Neural progenitor cell (in vitro differentiated cells): ENCODE measurements around the gene CFAP45. TPM values are rescaled to one million over a fixed set of nuclear protein-coding genes. Genes with fewer than 3 reads are reported as not detected.

Experiments used
- DNase-seq: peaks from one replicate; pipeline ENCODE4 v3.0.0-alpha.2; 2016; ENCODE audit warnings: low spot score
- H2AFZ ChIP-seq: fragments of 200-600 bp; sonication (generic); replicated peaks from 2 replicates; pipeline ENCODE4 v1.6.1; 2016; ENCODE audit warnings: antibody characterized with exemption
- H3F3A ChIP-seq: fragments of 200-600 bp; sonication (generic); 2 replicates; pipeline ENCODE4 v1.6.1; 2016; ENCODE audit warnings: antibody characterized with exemption, low read depth
- H3K27ac ChIP-seq: fragments of 200-600 bp; sonication (generic); 2 replicates; pipeline ENCODE4 v1.5.1; 2016; ENCODE audit warnings: mild to moderate bottlenecking
- H3K27me3 ChIP-seq: fragments of 200-600 bp; sonication (generic); 2 replicates; pipeline ENCODE4 v1.6.1; 2016; ENCODE audit warnings: mild to moderate bottlenecking, moderate library complexity
- H3K36me3 ChIP-seq: fragments of 200-600 bp; sonication (generic); 2 replicates; pipeline ENCODE4 v1.5.1; 2016
- H3K4me1 ChIP-seq: fragments of 200-600 bp; sonication (generic); 2 replicates; pipeline ENCODE4 v1.6.1; 2016; ENCODE audit warnings: mixed run types
- H3K4me2 ChIP-seq: fragments of 200-600 bp; sonication (generic); 2 replicates; pipeline ENCODE4 v1.6.1; 2016
- H3K4me3 ChIP-seq: fragments of 200-600 bp; sonication (generic); 2 replicates; pipeline ENCODE4 v1.5.1; 2016
- H3K79me2 ChIP-seq: fragments of 200-600 bp; sonication (generic); 2 replicates; pipeline ENCODE4 v1.6.1; 2016; ENCODE audit warnings: low read depth
- H3K9ac ChIP-seq: fragments of 200-600 bp; sonication (generic); 2 replicates; pipeline ENCODE4 v1.6.1; 2016
- H3K9me3 ChIP-seq: fragments of 200-600 bp; sonication (generic); 2 replicates; pipeline ENCODE4 v1.5.1; 2016; ENCODE audit warnings: low read depth
- H4K20me1 ChIP-seq: fragments of 200-600 bp; sonication (generic); 2 replicates; pipeline ENCODE4 v1.6.1; 2016; ENCODE audit warnings: low read depth
- H3K27ac Mint-ChIP-seq: 3 replicates; pipeline ENCODE4 v1.8.0; 2021; ENCODE audit warnings: mixed read lengths
- H3K27me3 Mint-ChIP-seq: 2 replicates; pipeline ENCODE4 v1.8.0; 2022; ENCODE audit warnings: low read depth, mild to moderate bottlenecking, inconsistent platforms, moderate library complexity, mixed read lengths; ENCODE audit not compliant: insufficient read depth
- H3K36me3 Mint-ChIP-seq: 3 replicates; pipeline ENCODE4 v1.8.0; 2021; ENCODE audit warnings: mixed read lengths
- H3K4me1 Mint-ChIP-seq: 3 replicates; pipeline ENCODE4 v1.8.0; 2021; ENCODE audit warnings: mixed read lengths
- H3K4me3 Mint-ChIP-seq: 3 replicates; pipeline ENCODE4 v1.8.0; 2021; ENCODE audit warnings: mild to moderate bottlenecking, moderate library complexity, mixed read lengths
- H3K9me3 Mint-ChIP-seq: 3 replicates; pipeline ENCODE4 v1.8.0; 2020; ENCODE audit warnings: mixed read lengths
- CTCF ChIP-seq: fragments of 200-600 bp; sonication (generic); IDR thresholded peaks from 2 replicates; pipeline ENCODE4 v1.5.1; 2017; ENCODE audit warnings: antibody characterized with exemption, mild to moderate bottlenecking
- EZH2 ChIP-seq: fragments of 200-600 bp; sonication (generic); IDR thresholded peaks from 2 replicates; pipeline ENCODE4 v1.6.1; 2017; ENCODE audit warnings: antibody characterized with exemption, mild to moderate bottlenecking, moderate library complexity
- EZH2phosphoT487 ChIP-seq: fragments of 200-600 bp; sonication (generic); IDR thresholded peaks from 2 replicates; pipeline ENCODE4 v1.6.1; 2017; ENCODE audit warnings: antibody characterized with exemption
- total RNA-seq: library from RNA; depleted of rRNA; stranded (reverse); fragments of >200 nt; gene quantifications from 2 replicates; pipeline ENCODE4 v1.2.3, GENCODE V29; 2015; ENCODE audit warnings: low replicate concordance

CFAP45 gene
- total RNA-seq, 1 donor from 2014 or later: not detected

- Mint-ChIP-seq H3K27ac (no peak overlapping the region), H3K4me3 (no peak overlapping the region), H3K4me1 (peaks cover 3% of the 10 kb centered on the region), H3K9me3 (peaks cover 5% of the 10 kb centered on the region), H3K36me3 (no peaks in the 10 kb centered on the region), H3K27me3 (peaks cover 13% of the 10 kb centered on the region)
- no peaks in the 10 kb centered on the region for H3K79me2 ChIP-seq
- peaks cover 37% of the 10 kb centered on the region for H3K27me3 ChIP-seq
- no peaks in the 10 kb centered on the region for H3F3A ChIP-seq
- no peak overlapping the region for H2AFZ ChIP-seq
- H3K4me1 ChIP-seq: peaks cover 6% of the 10 kb centered on the region
- H3K4me3 ChIP-seq: no peak overlapping the region
- no peak overlapping the region for H3K4me2 ChIP-seq
- no peaks in the 10 kb centered on the region for H4K20me1 ChIP-seq
- H3K9me3 ChIP-seq: no peaks in the 10 kb centered on the region
- no peak overlapping the region for H3K27ac ChIP-seq
- H3K9ac ChIP-seq: no peak overlapping the region
- no peaks in the 10 kb centered on the region for H3K36me3 ChIP-seq
- no peak for TF ChIP-seq CTCF
- no peak for TF ChIP-seq EZH2
- no peak for TF ChIP-seq EZH2phosphoT487
- no peak for DNase-seq
Observed at GRCh38 chr1:159860456-159860855, 39.5 kb downstream of the CFAP45 start.

- H3K27me3 Mint-ChIP-seq: peaks cover 18% of the 10 kb centered on the region
- no peaks in the 10 kb centered on the region for H3K36me3 Mint-ChIP-seq
- TF ChIP-seq EZH2phosphoT487: no peak
- TF ChIP-seq EZH2: no peak
- TF ChIP-seq CTCF: no peak
- no peak for DNase-seq
- no peak overlapping the region for H3K4me3 Mint-ChIP-seq
- Histone ChIP-seq H2AFZ (no peak overlapping the region), H3K27ac (no peak overlapping the region), H3K9ac (no peak overlapping the region), H3K36me3 (no peaks in the 10 kb centered on the region), H3F3A (no peaks in the 10 kb centered on the region), H3K4me1 (peaks cover under 1% of the 10 kb centered on the region), H4K20me1 (no peaks in the 10 kb centered on the region), H3K9me3 (no peaks in the 10 kb centered on the region), H3K79me2 (no peaks in the 10 kb centered on the region), H3K4me3 (no peak overlapping the region), H3K27me3 (peaks cover 43% of the 10 kb centered on the region), H3K4me2 (no peak overlapping the region)
- peaks cover 3% of the 10 kb centered on the region for H3K4me1 Mint-ChIP-seq
- peaks cover 5% of the 10 kb centered on the region for H3K9me3 Mint-ChIP-seq
- no peak overlapping the region for H3K27ac Mint-ChIP-seq
Observed at GRCh38 chr1:159859767-159860322, 40.1 kb downstream of the CFAP45 start.

- no peaks in the 10 kb centered on the region for H3K9me3 ChIP-seq
- no peaks in the 10 kb centered on the region for H3K36me3 ChIP-seq
- no peak overlapping the region for H3K4me3 ChIP-seq
- no peak overlapping the region for H2AFZ ChIP-seq
- H3K4me1 ChIP-seq: peaks cover 10% of the 10 kb centered on the region
- no peak for DNase-seq
- H3K36me3 Mint-ChIP-seq: no peaks in the 10 kb centered on the region
- no peak overlapping the region for H3K27ac ChIP-seq
- no peak overlapping the region for H3K9ac ChIP-seq
- H3K4me2 ChIP-seq: no peak overlapping the region
- no peaks in the 10 kb centered on the region for H3F3A ChIP-seq
- peaks cover 13% of the 10 kb centered on the region for H3K4me1 Mint-ChIP-seq
- H3K27me3 Mint-ChIP-seq: peaks cover 25% of the 10 kb centered on the region
- no peak overlapping the region for H3K27ac Mint-ChIP-seq
- H3K9me3 Mint-ChIP-seq: peaks cover 3% of the 10 kb centered on the region
- TF ChIP-seq EZH2phosphoT487: no peak
- TF ChIP-seq CTCF: no peak
- TF ChIP-seq EZH2: no peak
- H3K4me3 Mint-ChIP-seq: no peak overlapping the region
- H4K20me1 ChIP-seq: no peaks in the 10 kb centered on the region
- H3K27me3 ChIP-seq: peaks cover 62% of the 10 kb centered on the region
- no peaks in the 10 kb centered on the region for H3K79me2 ChIP-seq
Observed at GRCh38 chr1:159857889-159858288, 42.1 kb downstream of the CFAP45 start.
